GM10266 (cell line): ENCODE results near the gene MUC20.
"Not testable (repeated sequence)": the region's sequence is repeated elsewhere in the genome, so short reads cannot be mapped to it uniquely, and the experiment has no call there.

ENCODE experiments used
- DNase-seq: peaks from one replicate; pipeline ENCODE4 v3.0.0; 2012; ENCODE audit errors: extremely low spot score
- TF ChIP-seq, protein P1 (sequence below): IDR thresholded peaks from 2 replicates; pipeline ENCODE4 v1.5.1; 2012; ENCODE audit warnings: mild to moderate bottlenecking, low read depth; ENCODE audit not compliant: control insufficient read depth, insufficient read depth; ENCODE audit errors: missing control alignments

Gene MUC20

GRCh38 chr3:195717416-195717815 lies 3.4 kb upstream of the MUC20 start:
- no peak for DNase-seq
- TF ChIP-seq, protein P1, sequence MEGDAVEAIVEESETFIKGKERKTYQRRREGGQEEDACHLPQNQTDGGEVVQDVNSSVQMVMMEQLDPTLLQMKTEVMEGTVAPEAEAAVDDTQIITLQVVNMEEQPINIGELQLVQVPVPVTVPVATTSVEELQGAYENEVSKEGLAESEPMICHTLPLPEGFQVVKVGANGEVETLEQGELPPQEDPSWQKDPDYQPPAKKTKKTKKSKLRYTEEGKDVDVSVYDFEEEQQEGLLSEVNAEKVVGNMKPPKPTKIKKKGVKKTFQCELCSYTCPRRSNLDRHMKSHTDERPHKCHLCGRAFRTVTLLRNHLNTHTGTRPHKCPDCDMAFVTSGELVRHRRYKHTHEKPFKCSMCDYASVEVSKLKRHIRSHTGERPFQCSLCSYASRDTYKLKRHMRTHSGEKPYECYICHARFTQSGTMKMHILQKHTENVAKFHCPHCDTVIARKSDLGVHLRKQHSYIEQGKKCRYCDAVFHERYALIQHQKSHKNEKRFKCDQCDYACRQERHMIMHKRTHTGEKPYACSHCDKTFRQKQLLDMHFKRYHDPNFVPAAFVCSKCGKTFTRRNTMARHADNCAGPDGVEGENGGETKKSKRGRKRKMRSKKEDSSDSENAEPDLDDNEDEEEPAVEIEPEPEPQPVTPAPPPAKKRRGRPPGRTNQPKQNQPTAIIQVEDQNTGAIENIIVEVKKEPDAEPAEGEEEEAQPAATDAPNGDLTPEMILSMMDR: no peak

DNA sequence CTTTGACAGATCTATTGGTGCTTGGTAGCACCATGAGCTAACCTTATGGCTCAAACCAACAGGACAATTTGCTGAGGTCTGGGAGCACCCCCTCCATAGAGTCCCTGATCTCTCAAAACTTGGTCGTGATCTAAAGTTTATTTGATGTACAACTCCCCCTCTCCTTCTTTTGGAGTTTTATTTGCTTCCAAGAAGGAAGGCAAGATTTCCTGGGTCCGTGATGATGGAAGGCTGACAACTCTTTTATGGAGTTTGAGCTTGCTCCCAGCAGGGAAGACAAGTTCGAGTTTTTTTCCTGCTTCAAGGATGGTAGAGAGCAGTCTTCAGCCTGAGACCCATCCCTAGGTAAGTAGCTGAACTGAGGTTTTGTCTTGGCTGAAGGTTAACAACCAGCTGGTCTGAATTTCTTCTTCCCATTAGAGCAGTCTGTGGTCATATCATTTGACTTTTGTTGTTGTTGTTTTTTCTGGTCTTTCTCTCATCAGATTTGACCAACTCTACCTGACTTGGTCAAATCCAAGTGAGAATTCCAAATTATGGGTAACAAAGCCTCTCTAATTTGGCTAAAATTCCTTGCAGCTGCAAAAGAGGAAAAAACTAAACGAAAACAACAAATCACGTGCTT lies 2.8 kb upstream of the MUC20 start:
- DNase-seq: no peak
- TF ChIP-seq, protein P1: no peak

DNA sequence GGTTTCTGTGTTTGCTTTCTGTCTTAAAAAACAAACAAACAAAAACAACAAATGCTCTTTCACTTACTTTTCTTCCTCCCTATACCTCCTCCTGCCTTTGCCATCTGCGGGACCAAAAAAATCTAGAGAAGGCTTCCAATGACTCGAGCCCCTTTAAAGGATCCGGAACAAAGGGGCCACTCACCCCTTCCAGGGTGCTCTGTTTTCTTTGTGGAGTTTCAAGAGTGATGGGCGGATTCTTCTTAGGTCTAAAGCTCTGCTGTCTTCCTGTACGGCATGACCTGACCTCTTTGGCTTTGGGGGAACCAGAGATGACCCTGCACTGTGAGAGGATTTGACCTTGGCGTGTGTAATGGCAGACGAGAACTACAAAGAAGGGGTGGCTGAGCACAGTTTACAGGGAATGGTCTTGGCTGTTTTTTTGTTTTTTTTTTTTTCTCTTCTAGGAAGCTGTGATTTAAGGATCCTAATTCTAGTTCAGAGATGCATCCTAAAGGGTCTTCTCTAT lies 2.2 kb upstream of the MUC20 start:
- TF ChIP-seq, protein P1: no peak
- no peak for DNase-seq

GRCh38 chr3:195719514-195720254 lies 1.1 kb upstream of the MUC20 start:
- DNase-seq: not testable (repeated sequence)

DNA sequence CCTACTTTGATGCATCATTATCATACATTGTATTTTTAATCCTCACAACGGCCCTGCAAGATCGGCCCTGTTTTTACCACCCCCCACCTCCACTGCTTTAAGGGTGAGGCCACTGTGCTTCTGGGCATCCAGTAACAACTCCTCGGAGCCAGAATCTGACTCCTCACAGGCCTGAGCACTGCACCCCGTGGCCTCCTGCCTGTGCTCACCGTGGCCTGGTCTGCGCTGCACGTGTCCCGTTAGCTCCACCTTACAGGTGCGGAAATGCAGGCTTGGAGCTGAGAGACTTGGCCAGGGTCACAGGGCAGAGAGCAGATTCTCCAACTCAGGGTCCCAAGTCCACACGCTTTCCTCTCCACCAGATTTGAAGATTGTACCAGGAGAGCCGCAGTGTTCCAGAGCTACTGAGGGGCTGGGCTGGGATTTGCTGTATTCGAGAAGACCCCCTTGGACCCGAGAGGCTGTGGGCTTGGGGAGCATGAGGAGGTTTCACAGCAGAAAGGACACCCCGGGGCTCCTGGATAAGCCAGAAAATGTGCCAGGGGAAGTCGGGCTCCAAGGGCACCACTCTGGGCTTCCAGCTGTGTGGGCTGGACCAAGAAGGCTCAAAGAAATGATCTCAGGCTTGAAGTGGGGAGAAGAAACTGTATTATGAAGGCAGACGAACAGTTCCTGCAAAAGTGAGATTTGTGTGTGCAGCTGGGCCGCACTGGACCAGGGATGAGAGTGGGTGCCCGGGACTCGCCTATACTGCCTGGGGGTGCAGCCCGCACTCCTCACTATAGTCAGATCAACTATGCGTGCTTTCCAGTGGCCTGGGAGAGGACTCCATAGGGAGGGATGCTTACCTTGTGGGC lies 1.6 kb downstream of the MUC20 start:
- DNase-seq: not testable (repeated sequence)

DNA sequence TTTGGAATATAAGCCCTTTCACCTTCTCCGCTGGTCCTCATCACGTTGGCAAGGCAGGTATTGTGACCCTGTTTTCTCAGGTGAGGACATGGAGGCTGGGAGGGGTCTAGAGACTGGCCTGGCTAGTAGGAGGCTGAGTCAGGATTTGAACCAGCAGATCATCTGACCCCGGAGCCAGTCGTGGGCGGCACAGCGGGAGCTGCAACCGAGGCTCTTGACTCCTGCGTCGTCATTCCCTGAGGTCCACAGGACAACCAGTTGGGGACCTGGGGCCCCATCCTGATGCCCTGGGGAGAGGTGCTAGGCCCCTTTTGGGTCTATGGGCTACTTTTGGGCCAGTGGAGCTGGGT lies 2.2 kb downstream of the MUC20 start:
- not testable (repeated sequence) for DNase-seq

- DNase-seq: not testable (repeated sequence)
Observed at GRCh38 chr3:195724363-195724762, 3.6 kb downstream of the MUC20 start.

- not testable (repeated sequence) for DNase-seq
Observed at GRCh38 chr3:195725916-195726740, 5.3 kb downstream of the MUC20 start.

DNA sequence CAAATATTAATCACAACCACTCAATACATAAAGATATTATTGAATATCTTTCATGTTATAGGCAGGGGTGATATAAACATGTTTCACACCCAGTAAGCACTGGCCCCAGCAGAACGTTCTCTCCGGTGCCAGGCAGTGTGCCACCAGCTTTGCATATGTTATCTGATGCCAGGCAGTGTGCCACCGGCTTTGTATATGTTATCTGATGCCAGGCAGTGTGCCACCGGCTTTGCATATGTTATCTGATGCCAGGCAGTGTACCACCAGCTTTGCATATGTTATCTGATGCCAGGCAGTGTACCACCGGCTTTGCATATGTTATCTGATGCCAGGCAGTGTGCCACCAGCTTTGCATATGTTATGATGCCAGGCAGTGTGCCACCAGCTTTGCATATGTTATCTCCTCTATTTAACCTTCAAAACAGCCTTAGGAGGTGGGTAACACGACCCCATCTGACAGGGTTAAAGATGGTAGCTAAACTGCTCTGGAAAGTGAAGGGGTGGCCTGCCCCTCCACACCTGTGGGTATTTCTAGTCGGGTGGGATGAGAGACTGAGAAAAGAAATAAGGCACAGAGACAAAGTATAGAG lies 6.9 kb downstream of the MUC20 start:
- TF ChIP-seq, protein P1: no peak

GRCh38 chr3:195728789-195729188 lies 8.0 kb downstream of the MUC20 start:
- not testable (repeated sequence) for DNase-seq

More for the DNA sequence above, 6.9 kb downstream of the MUC20 start:
- no peak for DNase-seq
